GM21390 (cell line): ENCODE results near the gene CDK5RAP2.

ENCODE experiments used
- ATAC-seq: cut with Tn5 transposase; IDR thresholded peaks from one replicate; pipeline ENCODE4 v1.9.1; 2021; ENCODE audit not compliant: unreplicated experiment

Gene CDK5RAP2

GRCh38 chr9:120440791-120441190 is 139.2 kb downstream of the CDK5RAP2 start:
- no peak for ATAC-seq

DNA sequence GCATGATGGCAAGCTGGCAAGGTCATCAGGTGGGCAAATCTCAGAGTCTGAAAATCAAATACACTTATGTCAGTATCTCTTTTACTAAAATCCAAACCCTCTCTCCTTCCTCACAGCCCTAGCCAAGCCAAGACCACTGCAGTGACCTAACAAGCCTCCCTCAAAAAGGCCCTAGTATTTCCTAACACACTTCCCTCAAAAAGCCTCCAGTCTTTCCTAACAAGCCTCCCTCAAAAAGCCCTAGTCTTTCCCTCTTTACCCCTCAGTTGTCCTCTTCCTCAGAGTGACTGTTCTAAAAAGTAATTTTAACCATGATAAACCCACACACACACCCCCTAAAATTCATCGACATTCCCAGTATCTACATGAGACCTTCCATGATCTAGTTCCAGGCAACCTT is 140.0 kb downstream of the CDK5RAP2 start:
- no peak for ATAC-seq

DNA sequence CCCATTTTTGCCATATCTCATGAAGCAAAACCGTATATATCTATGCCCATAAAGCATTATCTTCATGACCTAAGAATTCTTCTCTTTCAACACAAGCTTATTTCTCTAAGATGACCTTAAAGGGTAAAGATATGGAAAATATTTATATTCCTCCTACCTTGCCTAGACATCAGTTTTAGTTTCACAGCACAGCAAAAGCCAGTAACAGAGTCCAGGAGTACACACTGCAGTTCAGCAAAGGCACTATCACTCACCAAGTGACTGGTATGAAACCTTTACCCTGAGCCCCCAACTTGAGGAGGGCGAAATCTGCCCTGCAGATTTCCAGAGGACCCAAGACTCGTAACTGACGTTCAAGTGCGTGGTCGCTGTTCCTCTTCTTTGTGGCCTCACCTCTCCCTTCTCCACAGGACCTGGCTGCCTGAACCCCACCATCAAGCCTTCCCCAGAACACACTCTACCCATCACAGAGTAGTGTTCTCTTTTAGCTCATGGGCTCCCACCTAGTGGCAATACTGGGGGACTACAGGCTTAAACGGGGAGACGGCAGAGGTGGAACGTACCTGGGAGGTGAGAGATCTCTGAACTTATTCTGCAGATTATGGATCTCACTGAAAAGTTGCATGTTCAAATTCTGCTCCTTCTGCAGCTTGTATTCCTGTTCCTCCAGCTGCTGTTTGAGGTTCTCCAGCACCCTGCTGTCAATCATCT is 141.0 kb downstream of the CDK5RAP2 start:
- ATAC-seq, result no peak

DNA sequence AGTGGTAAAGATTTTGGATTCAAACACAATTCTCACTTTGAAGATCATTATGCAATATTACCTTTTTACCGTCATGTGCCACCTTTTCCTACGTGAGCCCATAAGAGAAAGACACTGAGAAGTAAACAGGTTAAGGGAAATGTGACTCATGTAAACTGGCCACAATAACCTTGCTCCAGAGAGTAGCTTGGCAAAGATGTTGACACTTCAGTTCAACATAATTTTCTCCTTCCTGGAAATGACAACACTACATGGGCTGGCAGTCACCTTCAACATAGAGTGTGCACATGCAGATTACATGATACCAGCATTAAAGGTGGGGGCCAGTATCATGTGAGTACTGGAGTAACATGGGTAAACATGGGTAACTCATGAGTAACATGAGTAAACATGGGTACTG is 141.9 kb downstream of the CDK5RAP2 start:
- no peak for ATAC-seq

- ATAC-seq, result no peak
Observed at GRCh38 chr9:120436983-120437475, 142.9 kb downstream of the CDK5RAP2 start.

GRCh38 chr9:120436446-120436845 is 143.5 kb downstream of the CDK5RAP2 start:
- no peak for ATAC-seq

GRCh38 chr9:120435091-120435490 is 144.9 kb downstream of the CDK5RAP2 start:
- no peak for ATAC-seq

- no peak for ATAC-seq
Observed at GRCh38 chr9:120434532-120434931, 145.4 kb downstream of the CDK5RAP2 start.

DNA sequence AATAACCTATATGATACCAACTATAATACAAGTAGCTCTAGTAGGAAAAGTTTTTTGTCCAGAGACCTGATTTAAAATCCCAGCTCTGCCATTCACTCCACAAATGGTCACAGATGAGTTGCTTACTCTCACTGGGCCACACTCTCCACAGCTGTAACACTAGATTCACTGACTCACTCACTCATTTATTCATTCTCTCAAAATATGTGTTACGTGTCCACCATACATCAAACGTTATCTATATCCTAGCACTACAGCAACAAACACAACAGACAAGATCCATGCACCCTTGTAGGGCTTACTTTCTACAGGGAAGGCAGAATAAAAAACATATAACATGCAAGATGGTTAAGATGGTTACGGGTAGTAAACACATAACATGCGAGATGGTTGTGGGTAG is 146.3 kb downstream of the CDK5RAP2 start:
- no peak for ATAC-seq

DNA sequence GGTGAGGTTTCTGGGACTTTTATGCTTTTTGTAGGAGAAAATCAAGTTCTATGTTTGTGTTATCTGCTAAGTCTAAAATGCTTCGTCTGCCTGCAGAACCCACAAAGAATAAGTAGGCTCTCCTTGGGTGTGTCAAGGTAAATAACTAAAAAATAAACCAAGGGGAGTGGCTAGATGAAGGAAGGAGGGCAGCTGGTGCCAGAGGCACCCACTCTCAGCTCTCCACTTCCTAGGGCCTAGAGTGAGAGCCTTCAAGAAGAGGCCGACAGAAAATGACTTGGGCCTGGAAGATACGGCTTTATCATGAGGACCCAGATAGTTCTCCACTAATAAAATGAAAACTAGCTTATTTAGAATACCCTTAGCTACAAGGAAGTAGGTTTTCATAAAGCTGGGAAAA is 147.4 kb downstream of the CDK5RAP2 start:
- no peak for ATAC-seq

GRCh38 chr9:120431268-120431667 is 148.7 kb downstream of the CDK5RAP2 start:
- no peak for ATAC-seq

DNA sequence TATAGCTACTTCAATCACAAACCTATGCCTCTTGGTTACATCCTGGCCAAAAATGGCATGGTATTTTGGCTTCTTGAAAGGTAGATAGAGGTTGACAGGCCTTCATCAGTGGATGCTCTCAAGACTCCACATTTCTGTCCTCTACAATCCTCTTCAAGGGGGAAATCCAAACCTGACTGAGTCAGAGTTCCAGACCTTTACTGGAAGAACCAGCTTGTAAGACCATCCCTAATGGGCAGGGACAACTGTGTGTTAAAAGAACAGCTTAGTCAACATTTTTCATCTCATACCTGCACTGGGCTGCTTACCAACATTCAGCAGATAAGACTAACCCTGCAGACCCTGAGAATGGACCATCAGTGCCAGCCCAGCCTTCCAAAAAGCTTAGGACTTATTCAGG is 155.7 kb downstream of the CDK5RAP2 start:
- ATAC-seq, result no peak

DNA sequence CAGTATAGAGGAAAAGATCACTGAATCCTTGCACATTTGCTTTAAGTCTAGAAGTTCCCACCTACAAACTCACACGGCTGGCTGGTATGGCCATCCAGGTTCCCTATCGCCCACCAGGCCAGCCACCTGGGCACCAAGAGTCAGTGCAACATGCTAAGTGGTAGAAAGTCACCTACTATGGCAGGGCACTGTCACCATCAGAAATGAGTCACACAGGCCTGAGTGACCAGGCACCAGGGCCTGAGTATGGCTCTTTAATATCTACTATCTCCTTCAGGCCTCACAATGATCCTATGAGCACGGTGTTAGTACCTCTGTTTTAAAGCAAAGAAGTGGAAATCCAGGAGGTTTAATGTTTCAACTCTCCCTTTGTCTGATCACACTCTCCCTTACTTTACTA is 156.2 kb downstream of the CDK5RAP2 start:
- ATAC-seq, result no peak

DNA sequence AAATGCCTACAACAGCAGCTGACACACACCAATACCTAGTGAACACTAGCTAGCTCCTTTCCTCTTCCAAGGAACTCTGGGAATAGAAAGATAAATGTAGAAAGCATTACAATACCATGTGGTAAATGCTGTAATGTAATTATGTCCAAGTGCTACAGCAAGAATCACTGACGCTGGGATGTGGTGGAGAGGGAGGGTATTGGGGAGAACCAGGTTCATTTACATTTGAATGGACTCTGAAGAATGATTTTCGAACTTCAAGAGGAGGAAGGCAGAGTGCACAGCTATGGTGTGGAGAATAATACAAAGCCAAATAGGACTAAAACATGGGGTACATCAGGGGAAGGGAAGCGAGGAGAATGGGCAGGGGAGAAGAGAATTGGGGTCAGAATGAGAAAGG is 158.0 kb downstream of the CDK5RAP2 start:
- no peak for ATAC-seq

DNA sequence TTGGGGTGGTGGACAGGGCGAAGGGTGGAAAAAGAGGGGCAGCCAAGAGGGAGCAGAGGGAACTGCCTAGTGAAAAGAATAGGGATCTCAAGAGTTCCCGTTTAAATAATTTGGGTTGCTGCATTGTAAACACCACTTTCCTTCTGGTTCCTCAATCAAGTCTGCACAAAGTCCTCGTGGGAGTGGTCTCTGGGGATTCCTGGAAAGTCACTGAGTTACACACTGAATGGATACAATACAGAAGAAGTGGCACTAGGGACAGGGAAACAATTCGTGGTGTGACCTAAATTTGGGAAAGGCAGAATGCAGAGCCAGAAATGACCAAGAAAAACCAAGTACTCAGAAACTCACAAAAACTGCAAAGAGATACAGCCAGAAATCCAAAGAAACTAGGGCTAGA is 161.7 kb downstream of the CDK5RAP2 start:
- no peak for ATAC-seq

- no peak for ATAC-seq
Observed at GRCh38 chr9:120416781-120417427, 163.1 kb downstream of the CDK5RAP2 start.

- no peak for ATAC-seq
Observed at GRCh38 chr9:120413121-120414048, 166.6 kb downstream of the CDK5RAP2 start.

- no peak for ATAC-seq
Observed at GRCh38 chr9:120412425-120412951, 167.5 kb downstream of the CDK5RAP2 start.

- ATAC-seq, result no peak
Observed at GRCh38 chr9:120411862-120412424, 168.0 kb downstream of the CDK5RAP2 start.

DNA sequence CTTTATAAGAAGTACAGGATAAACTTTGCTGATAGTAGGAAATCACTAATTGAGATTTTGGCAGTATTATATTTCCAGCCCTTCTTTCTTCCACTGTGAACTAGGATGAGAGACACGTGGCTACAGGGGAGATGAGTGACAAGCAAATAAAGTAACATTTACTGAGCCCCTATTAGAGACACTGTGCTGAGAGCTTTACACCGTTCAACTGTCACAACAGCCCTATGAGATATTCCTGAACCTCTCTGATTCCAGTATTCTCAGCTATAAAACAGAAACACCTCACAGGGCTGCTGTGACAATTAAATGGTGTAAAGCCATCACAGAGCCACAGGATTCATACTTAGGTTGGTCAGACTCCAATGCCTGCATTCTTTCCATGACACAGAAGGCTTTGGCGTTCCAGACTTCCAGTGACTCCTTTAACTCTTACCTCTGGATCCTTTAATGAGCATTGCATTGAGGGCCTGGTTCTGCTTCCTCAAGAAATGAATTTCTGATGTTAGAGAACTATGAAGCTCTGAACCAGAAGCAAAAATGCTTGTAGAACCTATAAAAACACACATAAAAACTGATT is 169.0 kb downstream of the CDK5RAP2 start:
- ATAC-seq, result no peak
